Stimulated activated CD4-positive, alpha-beta T cell treated with anti-CD3 and anti-CD28 coated beads, TNF-alpha, amount 100 ng/mL, for 4 hours (primary cell): ENCODE results near the gene NPR2.

Experiments used
- DNase-seq, 3 experiments: peaks; one replicate each; pipeline ENCODE4 v3.0.0-alpha.2; 2020; ENCODE audit warnings: low read depth in 3 of 3

Gene NPR2

GRCh38 chr9:35800530-35800929 is 9.1 kb downstream of the NPR2 start:
- DNase-seq: no peak

DNA sequence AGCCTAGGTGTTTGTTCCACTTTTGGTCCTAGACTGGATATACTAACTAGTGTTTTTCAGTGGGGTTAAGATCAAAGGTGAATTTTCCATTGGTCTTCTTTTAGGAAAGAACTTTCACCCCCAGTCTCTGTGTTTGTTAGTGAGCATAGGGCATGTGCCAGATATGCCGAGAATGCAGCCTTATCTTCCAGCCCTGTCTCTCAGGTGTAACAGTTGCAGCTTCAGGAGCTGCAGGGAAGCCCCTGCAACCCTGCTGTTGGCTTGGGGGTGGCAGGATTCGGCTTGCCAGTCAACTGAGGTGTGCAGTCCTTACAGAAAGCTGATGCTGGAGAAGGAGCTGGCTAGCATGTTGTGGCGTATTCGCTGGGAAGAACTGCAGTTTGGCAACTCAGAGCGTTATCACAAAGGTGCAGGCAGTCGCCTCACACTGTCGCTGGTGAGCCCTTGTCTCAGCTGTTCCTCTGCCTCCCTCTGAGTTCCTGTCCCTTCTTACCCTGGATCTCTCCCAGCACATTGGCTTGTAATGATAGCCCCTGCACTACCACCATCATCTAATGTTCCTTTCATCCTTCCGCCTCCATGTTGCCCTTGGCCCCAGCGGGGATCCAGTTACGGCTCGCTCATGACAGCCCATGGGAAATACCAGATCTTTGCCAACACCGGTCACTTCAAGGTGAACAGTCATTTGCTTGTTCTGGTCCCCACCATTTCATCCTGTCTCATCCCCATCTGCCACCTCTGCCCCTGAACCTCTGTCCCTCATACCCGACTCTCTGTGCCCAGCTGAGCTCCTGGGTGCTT is 10.1 kb downstream of the NPR2 start:
- no peak for DNase-seq

DNA sequence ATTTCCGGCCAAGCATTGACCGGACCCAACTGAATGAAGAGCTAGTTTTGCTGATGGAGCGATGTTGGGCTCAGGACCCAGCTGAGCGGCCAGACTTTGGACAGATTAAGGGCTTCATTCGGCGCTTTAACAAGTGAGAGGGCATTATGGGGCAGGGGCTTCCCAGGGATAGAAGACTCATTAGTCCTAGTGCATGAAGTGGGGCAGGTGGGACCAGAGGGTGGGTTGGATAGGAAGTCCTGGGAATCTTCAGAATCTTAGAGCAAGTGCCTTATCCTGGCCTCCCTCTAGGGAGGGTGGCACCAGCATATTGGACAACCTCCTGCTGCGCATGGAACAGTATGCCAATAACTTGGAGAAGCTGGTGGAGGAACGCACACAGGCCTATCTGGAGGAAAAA is 14.7 kb downstream of the NPR2 start:
- DNase-seq: no peak

GRCh38 chr9:35808433-35808832 is 17.0 kb downstream of the NPR2 start:
- DNase-seq: no peak

GRCh38 chr9:35810122-35810521 is 18.7 kb downstream of the NPR2 start:
- DNase-seq: no peak

- no peak for DNase-seq
Measured at GRCh38 chr9:35811381-35812024, 20.1 kb downstream of the NPR2 start.

GRCh38 chr9:35812025-35812602 is 20.7 kb downstream of the NPR2 start, which contains the start of gene SPAG8:
SPAG8 (minus strand) TSS chr9:35812262; CDS start chr9:35812147, 115 bp downstream.
- DNase-seq: peak; percentile 72 to 90 (median 79)

DNA sequence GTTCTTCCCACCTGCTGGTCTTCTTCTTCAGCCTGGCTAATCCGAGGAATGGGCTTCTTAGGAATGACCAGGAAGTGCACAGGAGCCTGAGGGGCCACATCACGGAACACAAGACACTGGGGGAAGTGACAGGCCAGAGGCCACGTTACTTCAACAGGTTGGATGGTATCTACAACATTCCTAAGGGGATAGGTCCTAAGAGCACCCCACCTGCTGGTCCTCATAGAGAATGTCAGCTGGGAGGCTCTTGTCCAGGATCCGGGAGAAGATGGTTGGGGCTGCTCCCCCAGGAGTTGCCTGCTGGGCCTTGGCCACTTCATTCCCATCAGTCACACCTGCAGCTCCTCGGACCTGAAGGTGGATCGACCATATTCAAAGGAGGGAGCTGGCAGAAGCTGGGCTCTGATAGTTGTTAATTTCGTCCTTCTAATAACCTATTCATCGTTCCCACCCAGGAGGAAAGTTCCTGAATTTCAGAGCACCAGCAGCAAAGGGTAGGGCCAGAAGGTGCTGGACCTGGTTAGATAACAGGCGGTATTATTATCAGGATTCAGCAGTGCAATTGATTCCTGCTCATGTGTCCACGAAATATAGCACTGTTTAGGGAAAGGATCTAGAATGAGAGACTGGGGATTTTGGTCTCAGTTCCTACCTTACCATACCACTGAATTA is 22.2 kb downstream of the NPR2 start:
- DNase-seq: no peak

DNA sequence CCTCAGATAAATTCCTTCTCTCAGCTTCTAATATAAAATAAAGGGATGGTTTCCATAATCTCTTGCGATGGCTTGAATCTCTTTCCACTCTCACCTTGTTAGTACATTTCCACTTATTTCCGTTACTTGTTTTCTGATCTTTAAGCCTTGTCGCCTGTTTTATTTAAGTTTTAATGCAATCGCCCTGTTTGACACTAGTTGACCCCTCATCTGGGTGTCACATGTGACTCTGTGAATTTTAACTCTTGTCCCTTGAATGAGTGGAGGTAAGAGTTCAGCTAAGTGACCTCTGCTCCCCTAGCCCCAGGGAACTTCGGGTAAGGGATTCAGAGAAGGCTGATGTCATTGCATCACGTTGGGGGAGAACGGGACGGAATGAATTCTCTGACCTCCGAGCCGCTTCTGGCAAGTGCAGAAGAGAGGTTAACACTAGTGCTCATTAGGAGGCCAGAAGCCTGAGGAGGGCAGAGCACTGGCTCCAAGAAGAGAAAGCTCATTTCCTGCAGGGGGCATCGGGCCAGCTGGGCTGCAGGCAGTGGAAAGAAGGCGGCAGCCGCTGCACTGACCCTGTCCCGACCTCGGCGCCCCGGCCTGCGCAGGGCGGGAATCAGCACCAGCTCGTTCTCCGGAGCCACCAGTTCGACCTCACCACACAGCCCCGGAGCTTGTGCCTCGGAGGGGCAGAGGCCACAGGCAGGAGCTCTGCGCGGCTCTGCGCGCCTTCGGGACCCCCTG is 22.9 kb downstream of the NPR2 start:
- peak in 1 of 3 experiments; percentile 35 for DNase-seq

- DNase-seq: peak; percentile 92 to 96 (median 95)
Measured at GRCh38 chr9:35814841-35815543, 23.6 kb downstream of the NPR2 start, which contains the start of gene HINT2. HINT2 (minus strand) TSS chr9:35815042; CDS start chr9:35814979, 63 bp downstream.

- no peak for DNase-seq
Measured at GRCh38 chr9:35816708-35817107, 25.3 kb downstream of the NPR2 start.

GRCh38 chr9:35818341-35818740 is 26.9 kb downstream of the NPR2 start:
- no peak for DNase-seq

GRCh38 chr9:35820076-35820475 is 28.7 kb downstream of the NPR2 start:
- DNase-seq: no peak

DNA sequence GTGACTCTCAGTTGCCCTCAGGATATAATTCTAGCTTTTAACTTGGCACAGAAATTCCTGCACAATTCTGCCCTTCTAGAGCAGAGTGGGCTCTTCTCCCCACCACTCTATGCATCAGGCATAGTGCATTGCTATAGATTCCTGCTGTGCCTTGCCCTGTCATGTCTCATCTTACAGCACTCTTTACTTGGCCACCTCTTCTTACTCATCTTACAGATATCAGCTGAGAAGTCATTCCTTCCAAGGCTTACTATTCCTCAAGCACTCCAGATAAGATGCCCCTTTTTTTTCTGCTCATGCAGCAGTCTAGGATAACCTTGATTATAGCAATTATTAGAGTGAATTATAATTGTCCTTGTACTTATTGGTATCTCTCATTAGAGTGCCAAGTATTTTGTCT is 31.5 kb downstream of the NPR2 start:
- DNase-seq: no peak

GRCh38 chr9:35826071-35826701 is 34.8 kb downstream of the NPR2 start:
- DNase-seq: no peak

GRCh38 chr9:35827486-35827885 is 36.1 kb downstream of the NPR2 start:
- no peak for DNase-seq

GRCh38 chr9:35828716-35829083 is 37.3 kb downstream of the NPR2 start, which contains the start of gene FAM221B:
FAM221B (minus strand) TSS chr9:35828732; CDS start chr9:35826161, 2,571 bp downstream.
- DNase-seq: no peak

DNA sequence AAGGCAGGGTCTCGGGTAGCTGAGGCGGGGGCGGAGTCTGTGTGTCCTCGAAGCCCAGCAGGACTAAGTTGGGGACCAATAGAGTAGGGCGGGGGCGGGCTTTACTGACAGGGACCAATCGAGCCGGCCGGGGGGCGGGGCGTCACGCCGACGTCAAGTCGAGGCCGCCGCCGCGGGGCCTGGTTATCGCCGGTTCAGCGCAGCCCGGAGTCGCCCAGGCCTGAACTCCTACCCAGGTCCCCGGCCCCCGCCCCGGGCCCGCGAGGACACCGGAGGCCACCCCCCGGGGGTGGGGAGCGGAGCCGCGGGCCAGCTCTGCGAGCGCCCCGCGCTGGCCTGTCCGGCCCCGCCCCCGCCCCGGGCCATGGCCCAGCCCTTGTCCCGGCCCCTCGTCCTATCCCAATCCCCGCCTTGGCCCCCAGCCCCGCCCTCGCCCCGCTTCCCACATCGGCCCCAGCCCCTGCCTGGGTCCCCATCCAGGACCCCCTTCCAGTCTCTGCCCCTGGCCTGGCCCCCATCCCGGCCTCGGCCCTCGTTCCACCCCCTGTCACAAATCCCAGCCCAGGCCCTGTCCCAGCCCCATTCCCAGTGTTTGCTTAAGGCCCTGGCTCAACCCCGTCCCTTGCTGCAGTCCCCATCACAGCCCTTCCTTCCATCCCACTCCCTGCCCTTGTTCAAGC is 37.8 kb downstream of the NPR2 start, which contains the start of gene TMEM8B:
TSS of gene TMEM8B (plus strand) at position 145 of the 680 bp plus-strand sequence. CDS start at position 365, 220 bp downstream.
- peak; percentile 89 to 94 (median 92) for DNase-seq

DNA sequence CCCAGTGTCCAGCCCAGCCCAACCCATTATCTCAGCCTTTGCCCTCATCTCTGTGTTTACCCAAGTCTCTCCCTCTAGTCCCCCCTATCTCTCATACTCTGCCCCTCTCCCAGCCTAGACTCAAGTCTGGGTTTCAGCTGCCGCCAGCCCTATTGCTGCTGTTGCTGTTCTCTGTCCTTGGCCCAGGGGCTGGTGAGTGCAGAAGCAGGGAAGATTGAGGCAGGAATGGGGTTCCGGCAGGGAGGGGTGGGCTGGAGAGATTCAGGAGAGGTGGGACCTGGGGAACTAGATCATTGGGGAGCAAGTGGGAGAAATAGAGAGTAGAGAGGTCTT is 38.3 kb downstream of the NPR2 start:
- DNase-seq: no peak

- no peak for DNase-seq
Measured at GRCh38 chr9:35831040-35831439, 39.6 kb downstream of the NPR2 start.
